BLaER1 treated with 17β-estradiol and CSF1 and Interleukin-3, amounts not matched to agents 10 nM and 100 nM (cell line): Measurements from ENCODE around the gene LRFN3.

Experiments
- H3K27ac ChIP-seq, 11 experiments: shearing (Covaris generic); formaldehyde crosslinking; 2 replicates each; pipeline ENCODE4 v1.8.1; 2022
- H3K27me3 ChIP-seq, 11 experiments: shearing (Covaris generic); formaldehyde crosslinking; 2 replicates each; pipeline ENCODE4 v1.8.1; 2022
- H3K36me3 ChIP-seq, 11 experiments: shearing (Covaris generic); formaldehyde crosslinking; 2 replicates each; pipeline ENCODE4 v1.8.1; 2022
- H3K4me1 ChIP-seq, 10 experiments: shearing (Covaris generic); formaldehyde crosslinking; 2 replicates each; pipeline ENCODE4 v1.8.1; 2022
- H3K4me2 ChIP-seq, 11 experiments: shearing (Covaris generic); formaldehyde crosslinking; 2 replicates each; pipeline ENCODE4 v1.8.1; 2022
- H3K4me3 ChIP-seq, 10 experiments: shearing (Covaris generic); formaldehyde crosslinking; 2 replicates each; pipeline ENCODE4 v1.8.1; 2022
- H3K9ac ChIP-seq, 11 experiments: shearing (Covaris generic); formaldehyde crosslinking; 2 replicates each; pipeline ENCODE4 v1.8.1; 2022
- H3K9me3 ChIP-seq, 11 experiments: shearing (Covaris generic); formaldehyde crosslinking; replicated peaks in 1 of 11; 2 replicates each; pipeline ENCODE4 v1.8.1; 2022
- H4K20me1 ChIP-seq, 11 experiments: shearing (Covaris generic); formaldehyde crosslinking; 2 replicates each; pipeline ENCODE4 v1.8.1; 2022
- Cebpa-rat ChIP-seq, 11 experiments: shearing (Covaris generic); IDR thresholded peaks; 2 replicates each; pipeline ENCODE4 v1.8.1; 2022

The LRFN3 gene

DNA sequence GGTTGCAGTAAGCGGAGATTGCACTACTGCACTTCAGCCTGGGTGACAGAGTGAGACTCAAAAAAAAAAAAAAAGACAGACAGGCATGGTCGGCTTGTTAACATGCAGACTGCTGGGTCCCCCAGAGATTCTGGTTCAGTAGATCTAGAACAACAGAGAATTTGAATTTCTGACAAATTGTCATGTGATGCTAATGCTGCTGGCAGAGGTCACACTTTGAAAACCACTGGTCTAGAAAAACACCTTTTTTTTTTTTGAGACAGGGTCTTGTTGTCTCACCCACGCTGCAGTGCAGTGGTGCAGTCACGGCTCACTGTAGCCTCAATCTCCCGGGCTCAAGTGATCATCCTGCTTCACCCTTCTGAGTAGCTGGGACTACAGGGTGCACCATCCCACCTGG is 7.7 kb upstream of the LRFN3 start:
- H3K9me3 ChIP-seq = peaks cover 0 to 18% (median 8%) of the 10 kb centered on the region in 11 experiments; a peak in 11 of 22 replicates
- no peaks in the 10 kb centered on the region; a peak in 1 of 22 replicates for H3K36me3 ChIP-seq
- H3K4me2 ChIP-seq = peak overlapping the region in 10 of 11 experiments; percentile 10 to 91 (median 33); a peak in 12 of 22 replicates
- peaks cover 30 to 52% (median 34%) of the 10 kb centered on the region in 10 experiments for H3K4me1 ChIP-seq
- TF ChIP-seq Cebpa-rat (IDR thresholded peaks at IDR 0.05) = no peak
- H3K4me3 ChIP-seq = no peak overlapping the region
- 0 out of 22 replicates have a peak overlapping the region, but pooled peaks of 2 of the 11 experiments have one; percentile 3 to 27 for H3K9ac ChIP-seq
- H4K20me1 ChIP-seq = no peaks in the 10 kb centered on the region
- peak overlapping the region in 6 of 11 experiments; percentile 21 to 88 (median 78); a peak in 8 of 22 replicates for H3K27ac ChIP-seq
- H3K27me3 ChIP-seq = no peaks in the 10 kb centered on the region; a peak in 2 of 22 replicates

DNA sequence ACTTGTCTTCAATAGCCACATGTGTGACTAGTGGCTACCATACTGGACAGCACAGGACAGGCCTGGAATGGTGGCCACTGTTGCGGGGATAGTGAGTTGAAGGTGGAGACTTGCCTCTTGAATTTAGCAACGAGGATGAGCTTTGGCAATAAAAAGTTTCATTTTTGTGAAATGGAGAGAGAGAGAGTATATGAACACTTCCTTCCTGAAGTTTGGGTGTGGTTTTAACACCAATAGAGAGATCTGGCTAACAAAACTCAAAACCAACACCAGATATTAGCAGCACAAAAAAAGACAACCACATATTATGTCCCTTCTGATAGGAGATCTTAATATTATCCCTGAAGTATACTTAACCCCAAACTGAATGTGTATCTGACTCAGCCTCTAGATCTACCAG is 6.3 kb upstream of the LRFN3 start:
- H3K27me3 ChIP-seq = peaks cover 0 to 5% (median 0%) of the 10 kb centered on the region in 11 experiments; a peak in 6 of 22 replicates
- H3K4me1 ChIP-seq = peaks cover 30 to 52% (median 34%) of the 10 kb centered on the region in 10 experiments
- peak overlapping the region in 9 of 11 experiments; percentile 21 to 78 (median 52); a peak in 14 of 22 replicates for H3K9ac ChIP-seq
- H3K4me3 ChIP-seq = peak overlapping the region in 1 of 10 experiments; percentile 18; a peak in 2 of 20 replicates
- H3K4me2 ChIP-seq = peak overlapping the region; percentile 72 to 94 (median 82)
- peaks cover 0 to 17% (median 8%) of the 10 kb centered on the region in 11 experiments; a peak in 11 of 22 replicates for H3K9me3 ChIP-seq
- no peaks in the 10 kb centered on the region; a peak in 1 of 22 replicates for H3K36me3 ChIP-seq
- TF ChIP-seq Cebpa-rat (IDR thresholded peaks at IDR 0.05) = peak in 3 of 11 experiments; percentile 36 to 78 (median 63); a peak in 5 of 22 replicates
- H4K20me1 ChIP-seq = no peaks in the 10 kb centered on the region
- peak overlapping the region; percentile 51 to 88 (median 70) for H3K27ac ChIP-seq

DNA sequence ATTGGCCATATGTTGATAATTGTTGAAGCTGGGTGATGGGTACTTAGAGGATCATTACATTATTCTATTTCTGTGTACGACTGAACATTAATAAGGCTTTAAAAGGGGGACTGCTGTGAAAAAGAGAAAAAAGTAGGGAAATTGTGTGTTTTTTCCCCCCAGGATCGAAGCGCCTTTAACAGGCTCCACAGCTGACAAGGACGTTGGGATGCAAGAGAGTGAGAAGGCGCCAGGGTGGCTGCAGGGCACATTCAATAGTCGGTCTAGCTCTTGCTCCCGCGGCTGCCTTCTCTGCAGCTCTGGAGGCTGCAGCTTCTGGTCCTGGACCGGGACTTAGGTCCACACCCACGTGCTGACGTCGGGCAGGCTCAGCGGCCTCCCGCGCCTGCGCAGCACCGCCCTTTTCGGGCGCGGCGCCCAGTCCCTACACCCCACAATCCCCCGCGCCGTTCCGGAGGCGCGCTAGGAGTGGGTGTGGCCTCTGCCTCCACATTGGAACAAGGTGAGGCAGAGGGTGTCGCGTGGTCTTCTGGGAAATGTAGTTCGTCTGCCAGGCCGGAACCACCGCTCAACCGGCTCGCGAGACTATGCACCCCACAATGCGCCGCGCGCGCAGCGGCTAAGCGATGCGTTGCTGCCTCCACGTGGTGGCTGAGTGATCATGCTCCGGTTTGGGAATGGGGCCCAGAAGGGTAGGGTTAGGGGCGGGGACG is 4.9 kb upstream of the LRFN3 start:
- H3K4me1 ChIP-seq = peaks cover 39 to 61% (median 43%) of the 10 kb centered on the region in 10 experiments
- H3K4me2 ChIP-seq = peak overlapping the region; percentile 73 to 94 (median 82)
- no peaks in the 10 kb centered on the region for H4K20me1 ChIP-seq
- H3K36me3 ChIP-seq = no peaks in the 10 kb centered on the region
- H3K27me3 ChIP-seq = peaks cover 5 to 17% (median 11%) of the 10 kb centered on the region in 11 experiments; a peak in 13 of 22 replicates
- H3K27ac ChIP-seq = peak overlapping the region in 10 of 11 experiments; percentile 51 to 88 (median 68); a peak in 20 of 22 replicates
- H3K4me3 ChIP-seq = peak overlapping the region in 9 of 10 experiments; percentile 18 to 52 (median 50); a peak in 12 of 20 replicates
- peak overlapping the region; percentile 17 to 78 (median 69); a peak in 19 of 22 replicates for H3K9ac ChIP-seq
- peaks cover 0 to 3% (median 0%) of the 10 kb centered on the region in 11 experiments; a peak in 2 of 22 replicates for H3K9me3 ChIP-seq
- no peak for TF ChIP-seq Cebpa-rat (IDR thresholded peaks at IDR 0.05)

DNA sequence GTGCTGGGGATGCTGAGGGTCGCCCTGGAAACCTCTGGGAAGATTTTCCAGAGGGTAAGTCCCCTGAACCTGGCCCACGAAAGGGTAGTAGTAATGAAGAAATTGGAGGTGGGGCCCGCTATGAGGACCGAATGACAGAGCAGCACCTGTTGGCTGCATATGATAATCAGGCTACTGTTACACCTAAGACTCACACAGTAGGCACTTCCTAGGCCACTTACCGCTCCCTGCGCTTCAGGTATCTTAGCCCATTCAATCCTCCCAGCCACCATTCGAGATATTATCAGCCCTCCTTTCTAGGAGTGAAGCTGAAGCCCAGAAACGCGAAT is 4.3 kb upstream of the LRFN3 start:
- no peaks in the 10 kb centered on the region for H3K9me3 ChIP-seq
- peaks cover 7 to 22% (median 15%) of the 10 kb centered on the region in 11 experiments; a peak in 17 of 22 replicates for H3K27me3 ChIP-seq
- H3K4me3 ChIP-seq = no peak overlapping the region
- H3K36me3 ChIP-seq = no peaks in the 10 kb centered on the region
- H3K4me1 ChIP-seq = peaks cover 42 to 59% (median 46%) of the 10 kb centered on the region in 10 experiments
- 0 out of 22 replicates have a peak, but pooled peaks cover 0 to under 1% (median 0%) of the 10 kb centered on the region in 11 experiments for H4K20me1 ChIP-seq
- peak overlapping the region in 10 of 11 experiments; percentile 9 to 58 (median 38); a peak in 12 of 22 replicates for H3K4me2 ChIP-seq
- no peak for TF ChIP-seq Cebpa-rat (IDR thresholded peaks at IDR 0.05)
- peak overlapping the region in 1 of 11 experiments; percentile 8; a peak in 1 of 22 replicates for H3K9ac ChIP-seq
- no peak overlapping the region for H3K27ac ChIP-seq

DNA sequence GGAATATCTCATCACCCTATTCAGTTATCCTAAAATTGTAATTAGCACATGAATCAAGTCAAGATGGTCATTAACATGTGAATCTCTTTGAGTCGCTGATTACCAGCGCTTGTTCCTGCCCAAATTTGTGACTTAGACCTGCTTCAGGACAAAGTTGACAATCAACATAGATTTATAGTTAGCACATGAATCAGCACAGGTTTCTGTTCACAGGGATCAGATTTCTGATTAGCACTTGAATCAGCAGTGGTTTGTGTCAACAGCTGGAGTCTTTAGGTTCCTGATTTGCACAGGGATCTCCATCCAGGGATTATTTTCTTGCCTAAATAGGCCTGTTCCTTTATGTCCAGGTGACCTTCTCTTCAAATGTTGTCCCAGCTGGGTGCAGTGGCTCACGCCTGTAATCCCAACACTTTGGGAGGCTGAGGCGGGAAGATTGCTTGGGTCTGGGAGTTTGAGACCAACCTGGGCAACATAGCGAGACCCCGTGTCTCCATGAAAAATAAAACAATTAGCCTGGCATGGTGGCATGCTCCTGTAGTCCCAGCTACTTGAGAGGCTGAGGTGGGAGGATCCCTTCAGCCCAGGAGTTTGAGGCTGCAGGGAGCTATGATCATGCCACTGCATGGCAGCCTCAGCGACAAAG is 3.8 kb upstream of the LRFN3 start:
- Histone ChIP-seq H3K9me3 (no peaks in the 10 kb centered on the region), H3K27me3 (peaks cover 8 to 28% (median 21%) of the 10 kb centered on the region in 11 experiments; a peak in 20 of 22 replicates), H3K4me2 (peak overlapping the region in 2 of 11 experiments; percentile 40 to 41; a peak in 2 of 22 replicates), H4K20me1 (peaks cover 0 to 6% (median 0%) of the 10 kb centered on the region in 11 experiments; a peak in 6 of 22 replicates), H3K27ac (no peak overlapping the region), H3K4me3 (no peak overlapping the region), H3K36me3 (no peaks in the 10 kb centered on the region), H3K9ac (peak overlapping the region in 1 of 11 experiments; percentile 8; a peak in 1 of 22 replicates), H3K4me1 (peaks cover 47 to 59% (median 51%) of the 10 kb centered on the region in 10 experiments)
- no peak for TF ChIP-seq Cebpa-rat (IDR thresholded peaks at IDR 0.05)

DNA sequence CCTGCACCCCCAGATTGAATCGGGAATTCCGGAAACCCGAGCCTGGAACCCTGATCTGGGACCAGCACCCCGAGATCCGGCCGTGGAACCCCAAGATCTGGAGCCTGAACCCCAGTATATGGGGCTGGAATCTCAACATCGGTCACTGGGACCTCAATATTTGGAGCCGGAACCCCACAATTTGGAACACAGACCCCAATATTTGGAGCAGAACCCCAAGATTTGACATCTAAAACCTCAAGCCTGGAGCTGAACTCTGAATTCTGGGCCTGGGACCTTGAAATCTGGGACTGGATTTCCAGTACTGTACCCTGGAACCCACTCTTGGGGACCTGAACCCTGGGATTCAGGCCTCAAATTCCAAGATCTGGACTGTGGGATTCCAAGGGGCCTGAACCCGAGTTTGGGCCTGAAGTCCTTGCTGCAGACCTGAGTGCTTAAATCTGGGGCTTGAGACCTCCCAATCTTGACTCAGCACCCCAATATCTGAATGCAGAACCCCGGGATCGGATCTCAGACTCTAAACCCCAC is 629 bp downstream of the LRFN3 start:
- Histone ChIP-seq H3K9ac (peak overlapping the region; percentile 62 to 80 (median 78)), H3K36me3 (peaks cover 0 to 9% (median 0%) of the 10 kb centered on the region in 11 experiments; a peak in 1 of 22 replicates), H3K4me2 (peak overlapping the region; percentile 73 to 91 (median 87)), H4K20me1 (peaks cover 0 to 36% (median 12%) of the 10 kb centered on the region in 11 experiments; a peak in 12 of 22 replicates), H3K9me3 (no peaks in the 10 kb centered on the region), H3K4me1 (peaks cover 30 to 42% (median 37%) of the 10 kb centered on the region in 10 experiments), H3K27me3 (peaks cover 17 to 42% (median 30%) of the 10 kb centered on the region in 11 experiments; a peak in 20 of 22 replicates), H3K4me3 (peak overlapping the region; percentile 55 to 73 (median 66)), H3K27ac (peak overlapping the region in 10 of 11 experiments; percentile 20 to 69 (median 51); a peak in 18 of 22 replicates)
- no peak for TF ChIP-seq Cebpa-rat (IDR thresholded peaks at IDR 0.05)

DNA sequence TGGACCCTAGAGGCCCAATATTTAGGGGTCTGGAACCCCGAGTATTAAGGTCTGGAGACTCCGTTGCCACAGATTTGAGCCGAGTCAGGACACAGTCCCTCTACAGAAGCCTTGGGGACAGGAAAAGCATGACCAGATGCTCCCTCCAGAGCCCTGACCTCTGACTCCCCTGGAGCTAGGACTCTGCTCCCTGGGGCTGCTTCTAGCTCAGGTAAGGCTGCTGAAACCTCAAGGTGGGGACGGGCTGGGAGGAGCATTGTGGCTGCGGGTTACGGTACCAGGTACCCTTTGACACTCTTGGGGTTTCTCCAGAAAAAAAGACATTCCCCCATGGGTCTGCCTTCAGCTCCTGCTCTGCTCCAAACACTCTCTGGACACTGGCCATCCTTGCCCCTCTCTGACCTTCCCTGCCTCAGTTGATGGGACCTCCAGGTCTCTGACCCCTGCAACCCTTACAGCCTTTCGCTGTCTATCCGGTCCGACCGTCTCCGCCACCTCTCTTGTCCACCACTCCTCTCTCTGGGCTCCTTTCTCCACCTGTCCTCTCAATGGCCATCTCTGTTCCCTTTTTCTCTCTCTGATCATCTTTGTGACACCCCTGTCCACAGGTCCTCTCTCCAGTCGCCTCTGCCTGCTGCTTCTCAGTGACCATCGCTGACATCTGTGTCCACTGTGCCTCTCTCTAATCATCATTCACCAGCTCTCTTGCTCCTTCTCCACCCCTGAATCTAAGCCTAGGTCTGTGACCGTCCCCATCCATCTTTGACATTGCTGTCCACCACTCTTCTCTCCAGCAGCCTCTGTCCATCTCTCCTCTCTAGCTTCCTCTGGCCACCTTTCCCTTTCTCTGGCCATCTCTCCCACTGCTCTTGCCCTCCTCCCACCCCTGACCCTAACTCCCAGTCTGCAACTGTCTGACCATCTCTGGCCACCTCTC is 1.4 kb downstream of the LRFN3 start:
- H3K9me3 ChIP-seq = no peaks in the 10 kb centered on the region
- H3K36me3 ChIP-seq = peaks cover 0 to 9% (median 0%) of the 10 kb centered on the region in 11 experiments; a peak in 1 of 22 replicates
- H3K4me2 ChIP-seq = peak overlapping the region; percentile 73 to 91 (median 87)
- H3K9ac ChIP-seq = peak overlapping the region; percentile 21 to 80 (median 78); a peak in 20 of 22 replicates
- H3K4me1 ChIP-seq = peaks cover 26 to 42% (median 34%) of the 10 kb centered on the region in 10 experiments
- peak overlapping the region; percentile 55 to 73 (median 66) for H3K4me3 ChIP-seq
- no peak overlapping the region; a peak in 1 of 22 replicates for H3K27ac ChIP-seq
- TF ChIP-seq Cebpa-rat (IDR thresholded peaks at IDR 0.05) = no peak
- H4K20me1 ChIP-seq = peaks cover 0 to 36% (median 12%) of the 10 kb centered on the region in 11 experiments; a peak in 12 of 22 replicates
- peaks cover 17 to 42% (median 30%) of the 10 kb centered on the region in 11 experiments; a peak in 20 of 22 replicates for H3K27me3 ChIP-seq
